ENCODE results near the gene BICRA. TPM values are rescaled to one million over a fixed set of nuclear protein-coding genes. Genes with fewer than 3 reads are reported as not detected.
"Not testable (repeated sequence)": the region's sequence is repeated elsewhere in the genome, so short reads cannot be mapped to it uniquely, and the experiment has no call there.

Gene BICRA
- total and polyA plus RNA-seq, 2 of the 4 experiments (the other 2 are of a cell fraction), result 1.8 to 3.5 TPM

DNA sequence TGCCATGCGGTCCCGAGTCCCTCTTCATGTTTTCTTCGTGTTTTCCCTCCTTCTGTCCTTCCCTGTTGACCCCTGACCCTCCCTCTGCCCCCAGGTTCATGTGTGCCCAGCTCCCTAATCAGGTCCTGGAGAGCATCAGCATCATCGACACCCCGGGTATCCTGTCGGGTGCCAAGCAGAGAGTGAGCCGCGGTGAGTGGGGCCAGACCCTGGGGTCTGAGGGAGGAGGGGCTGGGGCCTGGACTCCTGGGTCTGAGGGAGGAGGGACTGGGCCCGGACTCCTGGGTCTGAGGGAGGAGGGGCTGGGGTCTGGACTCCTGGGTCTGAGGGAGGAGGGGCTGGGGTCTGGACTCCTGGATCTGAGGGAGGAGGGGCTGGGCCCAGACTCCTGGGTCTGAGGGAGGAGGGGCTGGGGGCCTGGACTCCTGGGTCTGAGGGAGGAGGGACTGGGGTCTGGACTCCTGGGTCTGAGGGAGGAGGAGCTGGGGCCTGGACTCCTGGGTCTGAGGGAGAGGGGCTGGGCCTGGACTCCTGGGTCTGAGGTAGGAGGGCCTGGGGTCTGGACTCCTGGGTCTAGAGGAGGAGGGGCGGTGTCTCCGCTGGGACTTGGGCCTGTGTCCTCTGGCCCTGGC lies 109.6 kb downstream of the BICRA start:
- Histone ChIP-seq H3K27ac (ENCODE audit: insufficient read depth, low read length) (peak overlapping the region; percentile 82), H4K20me1 (ENCODE audit: insufficient read depth, low read length) (peaks cover 58% of the 10 kb centered on the region), H3K9me1 (ENCODE audit: insufficient read depth, low read length) (peaks cover 23% of the 10 kb centered on the region), H3K36me3 (ENCODE audit: control insufficient read depth, insufficient read depth, low read length) (peaks cover 46% of the 10 kb centered on the region), H2AFZ (replicated peaks; ENCODE audit: low read length, poor library complexity) (peak overlapping the region; percentile 84), H3K4me2 (ENCODE audit: low read depth, low read length) (peak overlapping the region; percentile 87), H3K4me3 (ENCODE audit: insufficient read depth, low read depth, low read length) (peak overlapping the region; percentile 9; the same call in 1 of the 2 replicates), H4K91ac (ENCODE audit: insufficient read depth, low read depth, low read length) (peak overlapping the region; percentile 96), H2AK9ac (replicated peaks; ENCODE audit: low read depth, low read length, poor library complexity) (peak overlapping the region; percentile 93), H3K18ac (ENCODE audit: low read depth, low read length) (peak overlapping the region; percentile 90), H3K4me1 (ENCODE audit: control insufficient read depth, insufficient read depth, low read length) (peaks cover 36% of the 10 kb centered on the region), H3K56ac (ENCODE audit: extremely low read depth, insufficient read depth, low read length) (peak overlapping the region; percentile 52), H2BK15ac (ENCODE audit: low read depth, low read length) (peak overlapping the region; percentile 62; the same call in 2 of the 3 replicates), H3K79me1 (ENCODE audit: low read depth in 1 of 2, low read length in 2 of 2) (peaks cover 8 to 60% of the 10 kb centered on the region in 2 experiments), H2BK5ac (ENCODE audit: low read depth, low read length, poor library complexity, severe bottlenecking) (peak overlapping the region; percentile 98), H3K9ac (ENCODE audit: low read depth, low read length) (peak overlapping the region; percentile 87), H4K8ac (ENCODE audit: low read depth in 2 of 2, low read length in 2 of 2) (peak overlapping the region; percentile 52 to 80; a peak in 3 of 4 replicates), H4K5ac (ENCODE audit: low read depth, low read length) (peak overlapping the region; percentile 88), H3K23ac (ENCODE audit: low read depth, low read length) (peak overlapping the region; percentile 88; the same call in 1 of the 2 replicates), H3K14ac (replicated peaks; ENCODE audit: low read depth, low read length) (peak overlapping the region; percentile 92), H3K4ac (ENCODE audit: low read depth, low read length) (peak overlapping the region; percentile 87), H2BK120ac (ENCODE audit: low read depth, low read length) (peak overlapping the region; percentile 75), H2AK5ac (ENCODE audit: low read depth, low read length) (peak overlapping the region; percentile 96)
- BruUV-seq (replicated peaks); H2BK20ac ChIP-seq (ENCODE audit: low read depth, low read length); H3K27me3 ChIP-seq (ENCODE audit: control insufficient read depth, insufficient read depth, low read length); ATAC-seq (ENCODE audit: low read depth); H3K9me3 ChIP-seq (ENCODE audit: control insufficient read depth, insufficient read depth, low read length); dilution Hi-C loops (cut with HindIII; ENCODE audit: low sequenced_read_pairs, unreplicated experiment); DNase-seq: not testable (repeated sequence)
- ChIA-PET POLR2A (ENCODE audit: unreplicated experiment) (interaction anchor here (0.6 to 1.0 kb wide), 2 partner anchors 11 kb away, joined by 3 to 9 read pairs; no protein-coding TSS in a partner anchor), CTCF (interaction anchor here (1.3 kb wide), 1 partner anchor 22 kb away, joined by 3 read pairs; no protein-coding TSS in a partner anchor)
- 20% methylated on average over 2 of the region's 11 CpGs; no CpG with 5 or more reads in 1 of the 2 experiments for WGBS, 2 experiments (ENCODE audit: extremely low coverage in 2 of 2, insufficient read length in 1 of 2)
- in situ Hi-C loops (cut with MboI; ENCODE audit: low sequenced_read_pairs) (loop anchor here (25.0 kb wide), 1 partner anchor 431 kb away; no protein-coding TSS in a partner anchor), intact Hi-C loops (cut with micrococcal nuclease) (loop anchor here (1.0 kb wide), 1 partner anchor 25 kb away; no protein-coding TSS in a partner anchor)
